Liver (tissue), 9 donors: ENCODE results near the gene MEST. TPM values are rescaled to one million over a fixed set of nuclear protein-coding genes. Genes with fewer than 3 reads are reported as not detected.
"Not testable (repeated sequence)": the region's sequence is repeated elsewhere in the genome, so short reads cannot be mapped to it uniquely, and the experiment has no call there.

Experiments used
- DNase-seq: peaks from one replicate; pipeline ENCODE4 v3.0.0-alpha.2; 2017; ENCODE audit warnings: low spot score
- H3K27ac ChIP-seq, 2 donors: one replicate each; pipeline ENCODE4 v1.7.0; 2013; ENCODE audit warnings: inconsistent platforms in 2 of 2, low read length in 2 of 2, control low read depth in 1 of 2, low read depth in 1 of 2, mild to moderate bottlenecking in 1 of 2
- H3K27me3 ChIP-seq, 4 donors: one replicate each; pipeline versions ENCODE4 v1.6.1 to v1.7.0; 2013; ENCODE audit warnings: low read length in 3 of 4, inconsistent platforms in 1 of 4, mild to moderate bottlenecking in 1 of 4, moderate library complexity in 1 of 4; ENCODE audit not compliant: control insufficient read depth in 4 of 4, insufficient read depth in 4 of 4
- H3K36me3 ChIP-seq, 4 donors: one replicate each; pipeline versions ENCODE4 v1.6.1 to v1.7.0; 2013; ENCODE audit warnings: low read length in 3 of 4, mild to moderate bottlenecking in 3 of 4, low read depth in 1 of 4, moderate library complexity in 1 of 4; ENCODE audit not compliant: control insufficient read depth in 4 of 4, insufficient read depth in 3 of 4
- H3K4me1 ChIP-seq, 4 donors: one replicate each; pipeline versions ENCODE4 v1.6.1 to v1.7.0; 2013; ENCODE audit warnings: low read length in 3 of 4, mild to moderate bottlenecking in 3 of 4, moderate library complexity in 1 of 4; ENCODE audit not compliant: control insufficient read depth in 4 of 4, insufficient read depth in 4 of 4
- H3K4me3 ChIP-seq, 3 donors: one replicate each; pipeline versions ENCODE4 v1.6.1 to v1.7.0; 2013; ENCODE audit warnings: low read length in 3 of 3, control low read depth in 1 of 3, low read depth in 1 of 3, mild to moderate bottlenecking in 1 of 3
- H3K9ac ChIP-seq, 2 donors: one replicate each; pipeline ENCODE4 v1.7.0; 2013; ENCODE audit warnings: low read length in 2 of 2, mild to moderate bottlenecking in 2 of 2, moderate library complexity in 2 of 2, control low read depth in 1 of 2, low read depth in 1 of 2
- H3K9me3 ChIP-seq, 4 donors: one replicate each; pipeline versions ENCODE4 v1.6.1 to v1.7.0; 2013; ENCODE audit warnings: low read length in 3 of 4; ENCODE audit not compliant: control insufficient read depth in 4 of 4
- ATF3 ChIP-seq: IDR thresholded peaks from 2 replicates; pipeline ENCODE4 v1.6.1; 2016; ENCODE audit warnings: antibody characterized with exemption
- CTCF ChIP-seq: fragments of 150-350 bp; IDR thresholded peaks from 2 replicates; pipeline ENCODE4 v1.5.1; 2017; ENCODE audit warnings: improper control_type of control experiment, low read depth, low read length; ENCODE audit not compliant: missing input control
- FOXA1 ChIP-seq: IDR thresholded peaks from 2 replicates; pipeline ENCODE4 v1.6.1; 2016; ENCODE audit warnings: antibody characterized with exemption
- FOXA2 ChIP-seq: IDR thresholded peaks from 2 replicates; pipeline ENCODE4 v1.6.1; 2016; ENCODE audit warnings: antibody characterized with exemption
- GABPA ChIP-seq, 2 donors: IDR thresholded peaks in 1 of 2; conservative IDR thresholded peaks in 1 of 2; 2 replicates each; pipeline ENCODE4 v1.6.1; 2016; ENCODE audit warnings: antibody characterized with exemption in 2 of 2, mild to moderate bottlenecking in 1 of 2, moderate library complexity in 1 of 2
- HNF4A ChIP-seq, 2 donors: conservative IDR thresholded peaks; 2 replicates each; pipeline ENCODE4 v1.6.1; 2016; ENCODE audit warnings: antibody characterized with exemption in 2 of 2, mild to moderate bottlenecking in 2 of 2
- HNF4G ChIP-seq: IDR thresholded peaks from 2 replicates; pipeline ENCODE4 v1.6.1; 2016; ENCODE audit warnings: antibody characterized with exemption
- JUND ChIP-seq, 2 donors: IDR thresholded peaks; 2 replicates each; pipeline ENCODE4 v1.6.1; 2016; ENCODE audit warnings: antibody characterized with exemption in 2 of 2
- MAX ChIP-seq: IDR thresholded peaks from 2 replicates; pipeline ENCODE4 v1.6.1; 2016; ENCODE audit warnings: antibody characterized with exemption
- NR2F2 ChIP-seq: IDR thresholded peaks from 2 replicates; pipeline ENCODE4 v1.6.1; 2016; ENCODE audit warnings: antibody characterized with exemption
- REST ChIP-seq: IDR thresholded peaks from 2 replicates; pipeline ENCODE4 v1.6.1; 2016; ENCODE audit warnings: antibody characterized with exemption, mild to moderate bottlenecking
- SP1 ChIP-seq: IDR thresholded peaks from 2 replicates; pipeline ENCODE4 v1.6.1; 2018; ENCODE audit warnings: antibody characterized with exemption, mild to moderate bottlenecking
- WGBS: extraction: QIAGEN DNeasy Blood & Tissue Kit; methylation state at CpG from one replicate; pipeline ENCODE4 v1.1.7; 2013; 5-methylcytosine and 5-hydroxymethylcytosine counted together
- polyA plus RNA-seq, 2 donors: library from polyadenylated mRNA; stranded (reverse) in 1 of 2; unstranded in 1 of 2; fragments of 200-250 nt in 1 of 2; fragments of >200 nt in 1 of 2; fragmentation: Nextera tagmentation in 1 of 2; extraction: Ambion mirVana in 1 of 2; gene quantifications; one replicate each; pipeline versions ENCODE4 v1.2.1 to v1.2.3, GENCODE V29; 2013 to 2015
- total RNA-seq, 2 donors: library from RNA; depleted of rRNA; stranded (reverse); fragments of >200 nt; gene quantifications; one replicate each; pipeline ENCODE4 v1.2.3, GENCODE V29; 2014
- donor health status: healthy.
- donor health status: healthy.
- donor health status: healthy.
- donor health status: healthy.
- donor health status: healthy.

MEST gene
- total and polyA plus RNA-seq, 4 donors = 12.6 to 42.4 (median 23.0) TPM

GRCh38 chr7:130444751-130445407 lies 47.0 kb upstream of the MEST start (continued):
- TF ChIP-seq MAX (no peak), NR2F2 (no peak), SP1 (no peak), HNF4A (conservative IDR thresholded peaks at IDR 0.05) (no peak)

- Histone ChIP-seq H3K9ac (no peak overlapping the region), H3K4me3 (no peak overlapping the region), H3K9me3 (no peaks in the 10 kb centered on the region), H3K27me3 (peaks cover 0 to 2% (median 0%) of the 10 kb centered on the region in 4 donors), H3K4me1 (peaks cover 0 to 7% (median 2%) of the 10 kb centered on the region in 4 donors), H3K36me3 (no peaks in the 10 kb centered on the region), H3K27ac (no peak overlapping the region)
- WGBS = 89% methylated on average over 3 of the region's 3 CpGs
- TF ChIP-seq ATF3 (no peak), FOXA1 (no peak), CTCF (no peak), JUND (IDR thresholded peaks at IDR 0.05) (no peak), HNF4G (no peak), REST (no peak)
- DNase-seq = no peak
Measured at GRCh38 chr7:130446259-130446658, 45.6 kb upstream of the MEST start.

GRCh38 chr7:130451344-130451743 lies 40.5 kb upstream of the MEST start:
- H3K36me3 ChIP-seq, DNase-seq, H3K9ac ChIP-seq, H3K4me3 ChIP-seq, H3K27me3 ChIP-seq, H3K27ac ChIP-seq, H3K4me1 ChIP-seq, H3K9me3 ChIP-seq: not testable (repeated sequence)
- 92% methylated on average over 3 of the region's 3 CpGs for WGBS

- no peak overlapping the region for H3K27ac ChIP-seq
- H3K9me3 ChIP-seq = no peaks in the 10 kb centered on the region
- H3K27me3 ChIP-seq = peaks cover 0 to 2% (median 0%) of the 10 kb centered on the region in 4 donors
- H3K4me3 ChIP-seq = no peak overlapping the region
- 90% methylated on average over 3 of the region's 3 CpGs for WGBS
- no peak overlapping the region for H3K9ac ChIP-seq
- no peaks in the 10 kb centered on the region for H3K36me3 ChIP-seq
- no peak for DNase-seq
- TF ChIP-seq JUND (IDR thresholded peaks at IDR 0.05) = no peak
- no peak for TF ChIP-seq FOXA2
- no peak for TF ChIP-seq CTCF
- no peak for TF ChIP-seq MAX
- TF ChIP-seq SP1 = no peak
- TF ChIP-seq ATF3 = no peak
- TF ChIP-seq FOXA1 = no peak
- TF ChIP-seq GABPA (IDR thresholded peaks at IDR 0.05 in 1 of 2, conservative IDR thresholded peaks at IDR 0.05 in 1 of 2) = no peak
- TF ChIP-seq HNF4A (conservative IDR thresholded peaks at IDR 0.05) = no peak
- no peaks in the 10 kb centered on the region for H3K4me1 ChIP-seq
Measured at GRCh38 chr7:130452951-130453350, 38.9 kb upstream of the MEST start.
